MM.1S (cell line): ENCODE measurements around the gene ALG9.

Experiments
- DNase-seq: peaks from one replicate; pipeline ENCODE4 v3.0.0-alpha.2; 2015
- H2AFZ ChIP-seq: fragments of 300-600 bp; sonication (generic); 2 replicates; pipeline ENCODE4 v1.6.0; 2016; ENCODE audit warnings: antibody characterized with exemption, low read length
- H3F3A ChIP-seq: fragments of 300-600 bp; sonication (generic); 2 replicates; pipeline ENCODE4 v1.6.1; 2016; ENCODE audit warnings: mild to moderate bottlenecking, antibody characterized with exemption, low read length, moderate library complexity, mixed read lengths; ENCODE audit not compliant: insufficient read depth
- H3K27ac ChIP-seq: fragments of 300-600 bp; sonication (generic); 2 replicates; pipeline ENCODE4 v1.5.1; 2016; ENCODE audit warnings: mild to moderate bottlenecking, low read length
- H3K27me3 ChIP-seq: fragments of 300-600 bp; sonication (generic); replicated peaks from 2 replicates; pipeline ENCODE4 v1.6.0; 2016; ENCODE audit warnings: low read length; ENCODE audit not compliant: insufficient read depth
- H3K36me3 ChIP-seq: fragments of 300-600 bp; sonication (generic); replicated peaks from 2 replicates; pipeline ENCODE4 v1.6.1; 2016; ENCODE audit warnings: mild to moderate bottlenecking, low read length, mixed read lengths; ENCODE audit not compliant: insufficient read depth
- H3K4me1 ChIP-seq: fragments of 300-600 bp; sonication (generic); 2 replicates; pipeline ENCODE4 v1.6.1; 2016; ENCODE audit warnings: low read length, mixed read lengths
- H3K4me2 ChIP-seq: fragments of 300-600 bp; sonication (generic); 2 replicates; pipeline ENCODE4 v1.6.0; 2016; ENCODE audit warnings: low read depth, low read length
- H3K4me3 ChIP-seq: fragments of 300-600 bp; sonication (generic); 2 replicates; pipeline ENCODE4 v1.5.1; 2016; ENCODE audit warnings: low read length, mixed read lengths
- H3K79me2 ChIP-seq: fragments of 300-600 bp; sonication (generic); 2 replicates; pipeline ENCODE4 v1.6.1; 2016; ENCODE audit warnings: mixed run types, low read length, mixed read lengths
- H3K9ac ChIP-seq: fragments of 300-600 bp; sonication (generic); 2 replicates; pipeline ENCODE4 v1.6.1; 2016; ENCODE audit warnings: low read length, mixed read lengths
- H3K9me2 ChIP-seq: fragments of 300-600 bp; sonication (generic); replicated peaks from 2 replicates; pipeline ENCODE4 v1.6.1; 2016; ENCODE audit warnings: mild to moderate bottlenecking, low read length, mixed read lengths; ENCODE audit not compliant: insufficient read depth
- H3K9me3 ChIP-seq: fragments of 300-600 bp; sonication (generic); replicated peaks from 2 replicates; pipeline ENCODE4 v1.6.1; 2016; ENCODE audit warnings: mild to moderate bottlenecking, low read length, mixed read lengths; ENCODE audit not compliant: insufficient read depth
- H4K20me1 ChIP-seq: fragments of 300-600 bp; sonication (generic); 2 replicates; pipeline ENCODE4 v1.6.1; 2016; ENCODE audit warnings: mild to moderate bottlenecking, low read length, moderate library complexity, mixed read lengths; ENCODE audit not compliant: insufficient read depth
- EZH2 ChIP-seq: fragments of 300-600 bp; sonication (generic); optimal IDR thresholded peaks from 2 replicates; pipeline ENCODE3; 2017; ENCODE audit warnings: low read depth, mild to moderate bottlenecking, antibody characterized with exemption, low read length, mixed read lengths
- EZH2phosphoT487 ChIP-seq: fragments of 300-600 bp; sonication (generic); IDR thresholded peaks from 2 replicates; pipeline ENCODE4 v1.6.1; 2018; ENCODE audit warnings: antibody characterized with exemption, low read length
- TF ChIP-seq, protein P1 (sequence below): fragments of 300-600 bp; sonication (generic); IDR thresholded peaks from 2 replicates; pipeline ENCODE4 v1.5.1; 2016; ENCODE audit warnings: antibody characterized with exemption, low read length, mixed read lengths

ALG9 gene

GRCh38 chr11:111801135-111801534 lies 70.2 kb downstream of the ALG9 start:
- H3K79me2 ChIP-seq, result no peaks in the 10 kb centered on the region
- no peaks in the 10 kb centered on the region for H3K9me2 ChIP-seq
- H3K4me3 ChIP-seq, result no peak overlapping the region
- H3K27me3 ChIP-seq, result no peaks in the 10 kb centered on the region
- no peaks in the 10 kb centered on the region for H3K9me3 ChIP-seq
- H3K9ac ChIP-seq, result no peak overlapping the region
- no peak overlapping the region for H3K27ac ChIP-seq
- H3F3A ChIP-seq, result no peaks in the 10 kb centered on the region
- no peak overlapping the region for H2AFZ ChIP-seq
- no peak overlapping the region for H3K4me2 ChIP-seq
- H4K20me1 ChIP-seq, result no peaks in the 10 kb centered on the region
- TF ChIP-seq EZH2, result no peak
- no peak for TF ChIP-seq EZH2phosphoT487
- TF ChIP-seq, protein P1, sequence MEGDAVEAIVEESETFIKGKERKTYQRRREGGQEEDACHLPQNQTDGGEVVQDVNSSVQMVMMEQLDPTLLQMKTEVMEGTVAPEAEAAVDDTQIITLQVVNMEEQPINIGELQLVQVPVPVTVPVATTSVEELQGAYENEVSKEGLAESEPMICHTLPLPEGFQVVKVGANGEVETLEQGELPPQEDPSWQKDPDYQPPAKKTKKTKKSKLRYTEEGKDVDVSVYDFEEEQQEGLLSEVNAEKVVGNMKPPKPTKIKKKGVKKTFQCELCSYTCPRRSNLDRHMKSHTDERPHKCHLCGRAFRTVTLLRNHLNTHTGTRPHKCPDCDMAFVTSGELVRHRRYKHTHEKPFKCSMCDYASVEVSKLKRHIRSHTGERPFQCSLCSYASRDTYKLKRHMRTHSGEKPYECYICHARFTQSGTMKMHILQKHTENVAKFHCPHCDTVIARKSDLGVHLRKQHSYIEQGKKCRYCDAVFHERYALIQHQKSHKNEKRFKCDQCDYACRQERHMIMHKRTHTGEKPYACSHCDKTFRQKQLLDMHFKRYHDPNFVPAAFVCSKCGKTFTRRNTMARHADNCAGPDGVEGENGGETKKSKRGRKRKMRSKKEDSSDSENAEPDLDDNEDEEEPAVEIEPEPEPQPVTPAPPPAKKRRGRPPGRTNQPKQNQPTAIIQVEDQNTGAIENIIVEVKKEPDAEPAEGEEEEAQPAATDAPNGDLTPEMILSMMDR, result no peak
- no peak for DNase-seq
- H3K36me3 ChIP-seq, result no peaks in the 10 kb centered on the region
- peaks cover 3% of the 10 kb centered on the region; the same call in 1 of the 2 replicates for H3K4me1 ChIP-seq

DNA sequence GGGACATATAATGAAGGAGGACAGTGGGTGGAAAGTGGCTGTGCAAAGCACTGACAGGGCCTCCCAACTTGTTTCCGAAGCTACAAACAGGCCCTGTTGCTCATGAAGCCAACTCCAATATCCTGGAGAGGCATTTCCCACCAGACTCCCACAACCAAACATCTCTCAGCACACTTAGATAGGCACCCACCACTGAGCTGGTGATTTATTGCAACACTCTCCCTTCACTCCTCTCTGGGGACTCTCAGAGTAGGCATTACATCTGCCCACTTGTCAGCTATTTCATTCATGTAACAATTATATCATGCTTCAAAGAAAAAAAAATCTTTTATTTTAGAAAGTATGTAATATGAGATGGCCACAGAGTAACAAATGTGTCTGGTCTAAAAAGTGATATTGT lies 73.1 kb downstream of the ALG9 start:
- H3K4me3 ChIP-seq, result no peak overlapping the region
- H3K27ac ChIP-seq, result no peak overlapping the region
- H3K36me3 ChIP-seq, result no peaks in the 10 kb centered on the region
- no peak overlapping the region for H2AFZ ChIP-seq
- H3K4me2 ChIP-seq, result no peak overlapping the region
- TF ChIP-seq, protein P1, result no peak
- no peak for TF ChIP-seq EZH2
- TF ChIP-seq EZH2phosphoT487, result no peak
- no peaks in the 10 kb centered on the region for H3F3A ChIP-seq
- no peak for DNase-seq
- no peaks in the 10 kb centered on the region for H3K79me2 ChIP-seq
- no peaks in the 10 kb centered on the region for H3K27me3 ChIP-seq
- no peak overlapping the region for H3K9ac ChIP-seq
- H3K9me3 ChIP-seq, result no peaks in the 10 kb centered on the region
- H3K4me1 ChIP-seq, result peaks cover 3% of the 10 kb centered on the region; the same call in 1 of the 2 replicates
- no peaks in the 10 kb centered on the region for H4K20me1 ChIP-seq
- no peaks in the 10 kb centered on the region for H3K9me2 ChIP-seq

GRCh38 chr11:111797145-111797581 lies 74.2 kb downstream of the ALG9 start:
- Histone ChIP-seq H3K79me2 (no peaks in the 10 kb centered on the region), H3K9me2 (no peaks in the 10 kb centered on the region), H3K9me3 (no peaks in the 10 kb centered on the region), H3K4me1 (peaks cover 3% of the 10 kb centered on the region; the same call in 1 of the 2 replicates), H3K36me3 (no peaks in the 10 kb centered on the region), H3K27ac (no peak overlapping the region), H3K4me3 (no peak overlapping the region), H3K4me2 (no peak overlapping the region), H3K9ac (no peak overlapping the region), H3K27me3 (no peaks in the 10 kb centered on the region), H2AFZ (no peak overlapping the region), H3F3A (no peaks in the 10 kb centered on the region), H4K20me1 (no peaks in the 10 kb centered on the region)
- peak; percentile 42 for DNase-seq
- TF ChIP-seq EZH2 (no peak), EZH2phosphoT487 (no peak)
- TF ChIP-seq, protein P1, result no peak
